ENCODE results near the gene NFASC.

DNA sequence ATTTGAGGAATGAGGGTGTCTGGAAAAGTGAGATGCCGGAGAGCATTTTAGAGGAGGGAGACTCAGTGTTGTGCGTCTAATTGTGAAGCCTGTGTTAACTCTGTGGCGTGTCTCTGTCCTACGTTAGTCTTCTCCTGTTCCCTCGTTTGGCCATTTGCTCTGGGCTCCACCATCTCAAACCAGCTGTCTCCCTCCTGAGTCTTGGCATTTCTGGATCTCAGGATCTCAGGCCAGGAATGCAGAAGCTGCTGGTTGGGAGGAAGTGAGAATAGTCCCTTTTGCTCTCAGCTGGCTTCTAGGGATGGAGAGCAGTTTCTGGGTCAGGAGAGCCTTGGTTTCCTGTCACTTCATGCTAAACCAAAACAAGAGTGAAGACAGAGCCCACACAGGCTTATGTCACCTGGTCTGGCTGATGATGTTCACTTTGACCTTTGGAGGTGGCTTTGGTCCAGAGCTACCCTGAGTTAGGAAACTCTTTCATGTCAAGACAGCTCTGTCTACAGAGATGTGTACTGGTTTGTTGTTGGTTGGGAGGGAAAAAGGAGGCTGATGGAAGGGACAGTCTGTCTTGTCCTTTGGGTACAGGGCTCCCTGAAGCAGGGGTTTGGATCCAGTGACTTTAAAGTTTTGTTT, 859 bp downstream of the NFASC start:
- TF ChIP-seq, protein P1, sequence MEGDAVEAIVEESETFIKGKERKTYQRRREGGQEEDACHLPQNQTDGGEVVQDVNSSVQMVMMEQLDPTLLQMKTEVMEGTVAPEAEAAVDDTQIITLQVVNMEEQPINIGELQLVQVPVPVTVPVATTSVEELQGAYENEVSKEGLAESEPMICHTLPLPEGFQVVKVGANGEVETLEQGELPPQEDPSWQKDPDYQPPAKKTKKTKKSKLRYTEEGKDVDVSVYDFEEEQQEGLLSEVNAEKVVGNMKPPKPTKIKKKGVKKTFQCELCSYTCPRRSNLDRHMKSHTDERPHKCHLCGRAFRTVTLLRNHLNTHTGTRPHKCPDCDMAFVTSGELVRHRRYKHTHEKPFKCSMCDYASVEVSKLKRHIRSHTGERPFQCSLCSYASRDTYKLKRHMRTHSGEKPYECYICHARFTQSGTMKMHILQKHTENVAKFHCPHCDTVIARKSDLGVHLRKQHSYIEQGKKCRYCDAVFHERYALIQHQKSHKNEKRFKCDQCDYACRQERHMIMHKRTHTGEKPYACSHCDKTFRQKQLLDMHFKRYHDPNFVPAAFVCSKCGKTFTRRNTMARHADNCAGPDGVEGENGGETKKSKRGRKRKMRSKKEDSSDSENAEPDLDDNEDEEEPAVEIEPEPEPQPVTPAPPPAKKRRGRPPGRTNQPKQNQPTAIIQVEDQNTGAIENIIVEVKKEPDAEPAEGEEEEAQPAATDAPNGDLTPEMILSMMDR (IDR thresholded peaks at IDR 0.05; ENCODE audit: low read depth, low read length, poor library complexity, severe bottlenecking), result no peak
- TF ChIP-seq EZH2phosphoT487 (IDR thresholded peaks at IDR 0.05; ENCODE audit: borderline replicate concordance, low read length), result no peak
